HepG2 (cell line): Measurements from ENCODE around the gene DENND11. TPM values are rescaled to one million over a fixed set of nuclear protein-coding genes. Genes with fewer than 3 reads are reported as not detected.

Experiments
- AKAP8 ChIP-seq: sonication (generic); formaldehyde crosslinking; IDR thresholded peaks from 2 replicates; pipeline ENCODE4 v1.5.1; 2020; ENCODE audit warnings: mild to moderate bottlenecking, missing genetic modification reagents
- ATRX ChIP-seq: sonication (generic); formaldehyde crosslinking; IDR thresholded peaks from 2 replicates; pipeline ENCODE4 v1.4.0; 2020; ENCODE audit warnings: missing genetic modification reagents, borderline replicate concordance
- CENPX ChIP-seq: sonication (generic); formaldehyde crosslinking; IDR thresholded peaks from 2 replicates; pipeline ENCODE4 v1.9.0; 2021; ENCODE audit warnings: mild to moderate bottlenecking, missing genetic modification reagents, moderate library complexity
- DZIP1 ChIP-seq: sonication (generic); formaldehyde crosslinking; IDR thresholded peaks from 2 replicates; pipeline ENCODE4 v1.5.0; 2020; ENCODE audit warnings: mild to moderate bottlenecking, missing genetic modification reagents
- ISX ChIP-seq: sonication (generic); formaldehyde crosslinking; conservative IDR thresholded peaks from 2 replicates; pipeline ENCODE4 v1.5.0; 2020; ENCODE audit warnings: missing genetic modification reagents
- KDM1A ChIP-seq: IDR thresholded peaks from 2 replicates; pipeline ENCODE4 v1.6.1; 2016; ENCODE audit warnings: missing compliant biosample characterization
- MIER3 ChIP-seq: IDR thresholded peaks from 2 replicates; pipeline ENCODE4 v1.6.1; 2016; ENCODE audit warnings: missing compliant biosample characterization, borderline replicate concordance
- NBN ChIP-seq: fragments of 450-650 bp; conservative IDR thresholded peaks from 2 replicates; pipeline ENCODE4 v1.6.1; 2017
- NCOA2 ChIP-seq: sonication (generic); formaldehyde crosslinking; IDR thresholded peaks from 2 replicates; pipeline ENCODE4 v1.8.0; 2022; ENCODE audit warnings: inconsistent platforms
- NCOA5 ChIP-seq: sonication (generic); formaldehyde crosslinking; IDR thresholded peaks from 2 replicates; pipeline ENCODE4 v1.4.0; 2020; ENCODE audit warnings: missing genetic modification reagents
- NPAS2 ChIP-seq: sonication (generic); formaldehyde crosslinking; IDR thresholded peaks from 2 replicates; pipeline ENCODE4 v1.8.0; 2022; ENCODE audit warnings: mild to moderate bottlenecking, missing genetic modification reagents, borderline replicate concordance
- PAF1 ChIP-seq: IDR thresholded peaks from 2 replicates; pipeline ENCODE4 v1.6.1; 2016; ENCODE audit warnings: missing genetic modification reagents, missing compliant biosample characterization
- PHF21A ChIP-seq: sonication (generic); formaldehyde crosslinking; IDR thresholded peaks from 2 replicates; pipeline ENCODE4 v1.5.0; 2020; ENCODE audit warnings: mild to moderate bottlenecking, missing genetic modification reagents
- POGZ ChIP-seq: sonication (generic); formaldehyde crosslinking; IDR thresholded peaks from 2 replicates; pipeline ENCODE4 v1.4.0; 2020; ENCODE audit warnings: mild to moderate bottlenecking, missing genetic modification reagents
- RARA ChIP-seq: IDR thresholded peaks from 2 replicates; pipeline ENCODE4 v1.6.1; 2016; ENCODE audit warnings: missing genetic modification reagents, missing compliant biosample characterization
- SAP130 ChIP-seq: IDR thresholded peaks from 2 replicates; pipeline ENCODE4 v1.6.1; 2016; ENCODE audit warnings: low read depth
- SMARCC2 ChIP-seq: fragments of 450-650 bp; IDR thresholded peaks from 2 replicates; pipeline ENCODE4 v1.6.1; 2017; ENCODE audit warnings: antibody characterized with exemption, mild to moderate bottlenecking
- YEATS2 ChIP-seq: sonication (generic); formaldehyde crosslinking; IDR thresholded peaks from 2 replicates; pipeline ENCODE4 v1.4.0; 2020; ENCODE audit warnings: missing genetic modification reagents, borderline replicate concordance
- ZNF292 ChIP-seq: sonication (generic); formaldehyde crosslinking; IDR thresholded peaks from 2 replicates; pipeline ENCODE4 v1.8.1; 2022; ENCODE audit warnings: mild to moderate bottlenecking, low read depth, missing genetic modification reagents, borderline replicate concordance
- ZNF326 ChIP-seq: sonication (generic); formaldehyde crosslinking; IDR thresholded peaks from 2 replicates; pipeline ENCODE4 v1.4.0; 2020; ENCODE audit warnings: missing genetic modification reagents, borderline replicate concordance
- ZNF605 ChIP-seq: sonication (generic); formaldehyde crosslinking; IDR thresholded peaks from 2 replicates; pipeline ENCODE4 v1.8.0; 2022; ENCODE audit warnings: mild to moderate bottlenecking, missing genetic modification reagents
- ZNF614 ChIP-seq: IDR thresholded peaks from 2 replicates; pipeline ENCODE4 v1.6.1; 2018; ENCODE audit warnings: missing biosample characterization, missing genetic modification reagents, inconsistent platforms, borderline replicate concordance
- ZNF619 ChIP-seq: sonication (generic); formaldehyde crosslinking; IDR thresholded peaks from 2 replicates; pipeline ENCODE4 v1.4.0; 2020; ENCODE audit warnings: mild to moderate bottlenecking, missing genetic modification reagents
- ZNF644 ChIP-seq: IDR thresholded peaks from 2 replicates; pipeline ENCODE4 v1.6.1; 2016; ENCODE audit warnings: low read depth
- ZSCAN5A ChIP-seq: sonication (generic); formaldehyde crosslinking; IDR thresholded peaks from 2 replicates; pipeline ENCODE4 v1.8.0; 2022; ENCODE audit warnings: mild to moderate bottlenecking, missing genetic modification reagents, borderline replicate concordance
- polyA plus RNA-seq, 8 experiments: library from polyadenylated mRNA; depleted of rRNA in 3 of 8; stranded (reverse) in 7 of 8; unstranded in 1 of 8; fragments of >200 nt; fragmentation: Illumina TruSeq in 4 of 8; extraction: Trizol in 4 of 8; gene quantifications; 2 replicates each; pipeline versions ENCODE4 v1.2.1 to v1.2.3, GENCODE V29; 2011 to 2016; ENCODE audit warnings: low read depth in 4 of 8, missing spikeins in 1 of 8, mixed read lengths in 1 of 8; ENCODE audit not compliant: insufficient read depth in 1 of 8
- total RNA-seq, 5 experiments: library from RNA; depleted of rRNA; stranded (reverse); fragments of >200 nt; fragmentation: Illumina TruSeq; extraction: Trizol; gene quantifications; 2 replicates each; pipeline ENCODE4 v1.2.3, GENCODE V29; 2016; ENCODE audit warnings: low read depth in 1 of 5
- TF ChIP-seq, protein P1 (sequence below): IDR thresholded peaks from 2 replicates; pipeline ENCODE4 v1.6.1; 2016
- TF ChIP-seq, protein P2 (sequence below): sonication (generic); formaldehyde crosslinking; IDR thresholded peaks from 2 replicates; pipeline ENCODE4 v1.4.0; 2020; ENCODE audit warnings: missing genetic modification reagents

The DENND11 gene
- total and polyA plus RNA-seq, 2 of the 13 experiments (the other 11 are each of a cell fraction or from before 2014, with no cell fraction given), result 7.1 to 10.5 TPM

DNA sequence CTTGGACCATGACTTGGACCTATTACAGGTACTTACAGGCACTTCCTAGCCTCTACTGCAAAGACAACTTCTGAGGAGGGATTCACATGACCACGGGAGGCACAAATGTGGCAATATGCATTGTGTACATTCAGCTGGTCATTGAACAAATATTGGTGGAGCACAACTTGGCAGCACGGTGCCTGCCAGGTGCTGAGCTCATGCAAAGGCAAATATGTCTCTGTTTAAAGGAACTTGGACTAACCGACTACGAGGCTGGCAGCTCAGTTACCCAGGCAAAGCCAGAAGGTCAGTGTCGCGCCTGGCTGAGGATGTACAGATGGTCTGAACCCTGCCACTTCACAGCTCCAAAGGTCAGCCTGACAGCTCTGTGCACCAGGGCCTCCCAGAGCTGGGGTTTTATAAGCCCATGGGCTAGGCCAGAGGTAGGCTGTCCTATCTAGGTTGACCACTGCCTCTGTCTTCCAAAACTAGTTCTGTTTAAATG, 6.1 kb downstream of the DENND11 start (continued):
- TF ChIP-seq AKAP8 (no peak), MIER3 (CRISPR knock-in tag) (peak; percentile 74; the same call in 1 of the 2 replicates), ZNF326 (CRISPR knock-in tag) (no peak), SAP130 (CRISPR knock-in tag) (peak; percentile 63; the same call in 1 of the 2 replicates), ZNF644 (peak; percentile 40; the same call in 1 of the 2 replicates), NBN (no peak), ISX (CRISPR knock-in tag) (no peak), ATRX (CRISPR knock-in tag) (no peak), SMARCC2 (no peak), CENPX (no peak), ZSCAN5A (no peak), POGZ (peak; percentile 74), PAF1 (CRISPR knock-in tag) (no peak), YEATS2 (CRISPR knock-in tag) (peak; percentile 63; the same call in 1 of the 2 replicates), ZNF605 (CRISPR knock-in tag) (0 out of 2 replicates have a peak, but pooled peaks have one; percentile 62), KDM1A (peak; percentile 88; the same call in 1 of the 2 replicates), ZNF292 (CRISPR knock-in tag) (peak; percentile 85; the same call in 1 of the 2 replicates), PHF21A (CRISPR knock-in tag) (peak; percentile 45; the same call in 1 of the 2 replicates), NCOA5 (no peak), RARA (CRISPR knock-in tag) (peak; percentile 66), ZNF619 (no peak), DZIP1 (CRISPR knock-in tag) (no peak), NCOA2 (CRISPR knock-in tag) (peak; percentile 67), ZNF614 (peak; percentile 39; the same call in 1 of the 2 replicates), NPAS2 (no peak)
- TF ChIP-seq, protein P1, sequence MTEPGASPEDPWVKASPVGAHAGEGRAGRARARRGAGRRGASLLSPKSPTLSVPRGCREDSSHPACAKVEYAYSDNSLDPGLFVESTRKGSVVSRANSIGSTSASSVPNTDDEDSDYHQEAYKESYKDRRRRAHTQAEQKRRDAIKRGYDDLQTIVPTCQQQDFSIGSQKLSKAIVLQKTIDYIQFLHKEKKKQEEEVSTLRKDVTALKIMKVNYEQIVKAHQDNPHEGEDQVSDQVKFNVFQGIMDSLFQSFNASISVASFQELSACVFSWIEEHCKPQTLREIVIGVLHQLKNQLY (CRISPR knock-in tag), result peak; percentile 82; the same call in 1 of the 2 replicates
- TF ChIP-seq, protein P2, sequence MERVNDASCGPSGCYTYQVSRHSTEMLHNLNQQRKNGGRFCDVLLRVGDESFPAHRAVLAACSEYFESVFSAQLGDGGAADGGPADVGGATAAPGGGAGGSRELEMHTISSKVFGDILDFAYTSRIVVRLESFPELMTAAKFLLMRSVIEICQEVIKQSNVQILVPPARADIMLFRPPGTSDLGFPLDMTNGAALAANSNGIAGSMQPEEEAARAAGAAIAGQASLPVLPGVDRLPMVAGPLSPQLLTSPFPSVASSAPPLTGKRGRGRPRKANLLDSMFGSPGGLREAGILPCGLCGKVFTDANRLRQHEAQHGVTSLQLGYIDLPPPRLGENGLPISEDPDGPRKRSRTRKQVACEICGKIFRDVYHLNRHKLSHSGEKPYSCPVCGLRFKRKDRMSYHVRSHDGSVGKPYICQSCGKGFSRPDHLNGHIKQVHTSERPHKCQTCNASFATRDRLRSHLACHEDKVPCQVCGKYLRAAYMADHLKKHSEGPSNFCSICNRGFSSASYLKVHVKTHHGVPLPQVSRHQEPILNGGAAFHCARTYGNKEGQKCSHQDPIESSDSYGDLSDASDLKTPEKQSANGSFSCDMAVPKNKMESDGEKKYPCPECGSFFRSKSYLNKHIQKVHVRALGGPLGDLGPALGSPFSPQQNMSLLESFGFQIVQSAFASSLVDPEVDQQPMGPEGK (CRISPR knock-in tag), result peak; percentile 34; the same call in 1 of the 2 replicates
